BLaER1 treated with 17β-estradiol and CSF1 and Interleukin-3, amounts not matched to agents 10 nM and 100 nM (cell line): ENCODE results near the gene STK17A.
"Not testable (repeated sequence)": the region's sequence is repeated elsewhere in the genome, so short reads cannot be mapped to it uniquely, and the experiment has no call there.

ENCODE experiments used
- H3K27ac ChIP-seq, 11 experiments: shearing (Covaris generic); formaldehyde crosslinking; 2 replicates each; pipeline ENCODE4 v1.8.1; 2022
- H3K27me3 ChIP-seq, 11 experiments: shearing (Covaris generic); formaldehyde crosslinking; 2 replicates each; pipeline ENCODE4 v1.8.1; 2022
- H3K36me3 ChIP-seq, 11 experiments: shearing (Covaris generic); formaldehyde crosslinking; 2 replicates each; pipeline ENCODE4 v1.8.1; 2022
- H3K4me1 ChIP-seq, 10 experiments: shearing (Covaris generic); formaldehyde crosslinking; 2 replicates each; pipeline ENCODE4 v1.8.1; 2022
- H3K4me2 ChIP-seq, 11 experiments: shearing (Covaris generic); formaldehyde crosslinking; 2 replicates each; pipeline ENCODE4 v1.8.1; 2022
- H3K4me3 ChIP-seq, 10 experiments: shearing (Covaris generic); formaldehyde crosslinking; 2 replicates each; pipeline ENCODE4 v1.8.1; 2022
- H3K9ac ChIP-seq, 11 experiments: shearing (Covaris generic); formaldehyde crosslinking; 2 replicates each; pipeline ENCODE4 v1.8.1; 2022
- H3K9me3 ChIP-seq, 11 experiments: shearing (Covaris generic); formaldehyde crosslinking; replicated peaks in 1 of 11; 2 replicates each; pipeline ENCODE4 v1.8.1; 2022
- H4K20me1 ChIP-seq, 11 experiments: shearing (Covaris generic); formaldehyde crosslinking; 2 replicates each; pipeline ENCODE4 v1.8.1; 2022
- Cebpa-rat ChIP-seq, 11 experiments: shearing (Covaris generic); IDR thresholded peaks; 2 replicates each; pipeline ENCODE4 v1.8.1; 2022

The STK17A gene

GRCh38 chr7:43559946-43560335 is 23.0 kb upstream of the STK17A start:
- Histone ChIP-seq H3K9ac (no peak overlapping the region), H4K20me1 (no peaks in the 10 kb centered on the region), H3K27ac (no peak overlapping the region), H3K27me3 (no peaks in the 10 kb centered on the region), H3K4me2 (no peak overlapping the region), H3K36me3 (peaks cover 0 to 10% (median 0%) of the 10 kb centered on the region in 11 experiments; a peak in 2 of 22 replicates), H3K9me3 (no peaks in the 10 kb centered on the region), H3K4me1 (peaks cover 0 to 5% (median 0%) of the 10 kb centered on the region in 10 experiments; a peak in 1 of 20 replicates), H3K4me3 (no peak overlapping the region)
- TF ChIP-seq Cebpa-rat (IDR thresholded peaks at IDR 0.05), result no peak

GRCh38 chr7:43560742-43561330 is 22.1 kb upstream of the STK17A start:
- H4K20me1 ChIP-seq, result no peaks in the 10 kb centered on the region
- TF ChIP-seq Cebpa-rat (IDR thresholded peaks at IDR 0.05), result no peak
- peaks cover 0 to 4% (median 0%) of the 10 kb centered on the region in 11 experiments; a peak in 1 of 22 replicates for H3K36me3 ChIP-seq
- no peak overlapping the region for H3K4me2 ChIP-seq
- no peaks in the 10 kb centered on the region for H3K9me3 ChIP-seq
- no peak overlapping the region for H3K9ac ChIP-seq
- H3K27me3 ChIP-seq, result no peaks in the 10 kb centered on the region
- no peak overlapping the region for H3K27ac ChIP-seq
- no peak overlapping the region for H3K4me3 ChIP-seq
- peaks cover 0 to 5% (median 0%) of the 10 kb centered on the region in 10 experiments; a peak in 1 of 20 replicates for H3K4me1 ChIP-seq

GRCh38 chr7:43562383-43562782 is 20.5 kb upstream of the STK17A start:
- Histone ChIP-seq H4K20me1 (no peaks in the 10 kb centered on the region), H3K4me1 (peaks cover 0 to 5% (median 0%) of the 10 kb centered on the region in 10 experiments; a peak in 1 of 20 replicates), H3K9ac (no peak overlapping the region), H3K9me3 (no peaks in the 10 kb centered on the region), H3K4me3 (no peak overlapping the region), H3K4me2 (no peak overlapping the region), H3K27me3 (no peaks in the 10 kb centered on the region), H3K27ac (no peak overlapping the region), H3K36me3 (peaks cover 0 to 4% (median 0%) of the 10 kb centered on the region in 11 experiments; a peak in 1 of 22 replicates)
- no peak for TF ChIP-seq Cebpa-rat (IDR thresholded peaks at IDR 0.05)

- Histone ChIP-seq H3K4me1 (peaks cover 0 to 22% (median 0%) of the 10 kb centered on the region in 10 experiments; a peak in 4 of 20 replicates), H3K27ac (no peak overlapping the region), H3K27me3 (no peaks in the 10 kb centered on the region), H4K20me1 (no peaks in the 10 kb centered on the region), H3K4me2 (no peak overlapping the region), H3K36me3 (no peaks in the 10 kb centered on the region), H3K9me3 (no peaks in the 10 kb centered on the region), H3K4me3 (no peak overlapping the region), H3K9ac (no peak overlapping the region)
- no peak for TF ChIP-seq Cebpa-rat (IDR thresholded peaks at IDR 0.05)
Measured at GRCh38 chr7:43565786-43566185, 17.1 kb upstream of the STK17A start.

GRCh38 chr7:43568529-43568928 is 14.4 kb upstream of the STK17A start:
- H3K9ac ChIP-seq, result no peak overlapping the region
- peak overlapping the region in 2 of 11 experiments; percentile 7 to 12; a peak in 3 of 22 replicates for H3K4me2 ChIP-seq
- no peaks in the 10 kb centered on the region for H3K9me3 ChIP-seq
- H3K36me3 ChIP-seq, result no peaks in the 10 kb centered on the region
- peaks cover 0 to 47% (median 23%) of the 10 kb centered on the region in 10 experiments; a peak in 16 of 20 replicates for H3K4me1 ChIP-seq
- H3K4me3 ChIP-seq, result no peak overlapping the region
- TF ChIP-seq Cebpa-rat (IDR thresholded peaks at IDR 0.05), result no peak
- no peaks in the 10 kb centered on the region for H4K20me1 ChIP-seq
- no peaks in the 10 kb centered on the region for H3K27me3 ChIP-seq
- no peak overlapping the region; a peak in 1 of 22 replicates for H3K27ac ChIP-seq

- Histone ChIP-seq H3K36me3 (no peaks in the 10 kb centered on the region), H3K27ac (no peak overlapping the region), H4K20me1 (no peaks in the 10 kb centered on the region), H3K4me2 (peak overlapping the region in 3 of 11 experiments; percentile 22 to 39 (median 31); a peak in 5 of 22 replicates), H3K4me1 (peaks cover 0 to 52% (median 25%) of the 10 kb centered on the region in 10 experiments; a peak in 16 of 20 replicates), H3K27me3 (no peaks in the 10 kb centered on the region), H3K9me3 (no peaks in the 10 kb centered on the region), H3K9ac (no peak overlapping the region), H3K4me3 (no peak overlapping the region)
- no peak for TF ChIP-seq Cebpa-rat (IDR thresholded peaks at IDR 0.05)
Measured at GRCh38 chr7:43569424-43569823, 13.5 kb upstream of the STK17A start.

GRCh38 chr7:43570688-43571365 is 12.1 kb upstream of the STK17A start:
- peaks cover 0 to 54% (median 25%) of the 10 kb centered on the region in 10 experiments; a peak in 16 of 20 replicates for H3K4me1 ChIP-seq
- H3K4me3 ChIP-seq, result no peak overlapping the region
- peak overlapping the region in 4 of 11 experiments; percentile 72 to 83 (median 74); a peak in 5 of 22 replicates for H3K27ac ChIP-seq
- no peak for TF ChIP-seq Cebpa-rat (IDR thresholded peaks at IDR 0.05)
- H3K36me3 ChIP-seq, result no peaks in the 10 kb centered on the region
- peak overlapping the region in 4 of 11 experiments; percentile 53 to 72 (median 60); a peak in 6 of 22 replicates for H3K4me2 ChIP-seq
- H3K27me3 ChIP-seq, result peaks cover 0 to 3% (median 0%) of the 10 kb centered on the region in 11 experiments; a peak in 1 of 22 replicates
- H3K9ac ChIP-seq, result no peak overlapping the region
- no peaks in the 10 kb centered on the region for H3K9me3 ChIP-seq
- no peaks in the 10 kb centered on the region for H4K20me1 ChIP-seq

- peak in 9 of 11 experiments; percentile 46 to 83 (median 76); a peak in 12 of 22 replicates for TF ChIP-seq Cebpa-rat (IDR thresholded peaks at IDR 0.05)
- Histone ChIP-seq H3K36me3 (no peaks in the 10 kb centered on the region), H3K27me3 (peaks cover 0 to 3% (median 0%) of the 10 kb centered on the region in 11 experiments; a peak in 1 of 22 replicates), H3K9me3 (no peaks in the 10 kb centered on the region), H4K20me1 (no peaks in the 10 kb centered on the region), H3K4me2 (peak overlapping the region; percentile 5 to 72 (median 58); a peak in 18 of 22 replicates), H3K9ac (peak overlapping the region in 8 of 11 experiments; percentile 0 to 57 (median 40); a peak in 6 of 22 replicates), H3K27ac (peak overlapping the region; percentile 4 to 83 (median 74); a peak in 21 of 22 replicates), H3K4me1 (peaks cover 6 to 71% (median 32%) of the 10 kb centered on the region in 10 experiments; a peak in 19 of 20 replicates), H3K4me3 (no peak overlapping the region)
Measured at GRCh38 chr7:43572516-43573049, 10.3 kb upstream of the STK17A start.

- not testable (repeated sequence) for H3K9ac ChIP-seq, H3K9me3 ChIP-seq, H3K36me3 ChIP-seq, H3K27me3 ChIP-seq, H3K4me3 ChIP-seq, H4K20me1 ChIP-seq
- peak in 2 of 11 experiments; percentile 13 to 28; a peak in 1 of 22 replicates for TF ChIP-seq Cebpa-rat (IDR thresholded peaks at IDR 0.05)
- Histone ChIP-seq H3K27ac (peak overlapping the region in 5 of 11 experiments; percentile 62 to 83 (median 75); a peak in 8 of 22 replicates), H3K4me1 (peaks cover 9 to 66% (median 36%) of the 10 kb centered on the region in 10 experiments; a peak in 19 of 20 replicates), H3K4me2 (peak overlapping the region in 3 of 11 experiments; percentile 58 to 72 (median 63); a peak in 8 of 22 replicates)
Measured at GRCh38 chr7:43573832-43574231, 9.1 kb upstream of the STK17A start.
